ENCODE results near the gene ZFYVE27. TPM values are rescaled to one million over a fixed set of nuclear protein-coding genes. Genes with fewer than 3 reads are reported as not detected.
A peak's percentile ranks its signal among the peaks of the same experiment; 100 is the strongest.
"Not testable (repeated sequence)": the region's sequence is repeated elsewhere in the genome, so short reads cannot be mapped to it uniquely, and the experiment has no call there.

Gene ZFYVE27
- 10 to 100 TPM in 4 of 5 donors, 1 to 10 TPM in 1; 6.7 to 77.1 (median 25.2) TPM for total RNA-seq
- polyA plus RNA-seq: 10 to 100 TPM in 1 of 3 donors, 1 to 10 TPM in 2; 4.3 to 16.3 (median 7.6) TPM
- long read RNA-seq, donor 1, partial matches to known transcripts: 5 of 6 reads
- long read RNA-seq, donor 1, other reads (novel, unspliced or antisense): 0 of 6 reads
- long read RNA-seq, donor 2, partial matches to known transcripts: 15 of 15 reads
- long read RNA-seq, donor 2, other reads (novel, unspliced or antisense): 0 of 15 reads
- long read RNA-seq, donor 3, partial matches to known transcripts: 7 of 7 reads
- long read RNA-seq, donor 3, other reads (novel, unspliced or antisense): 0 of 7 reads
- long read RNA-seq, donor 4: 0 reads
- long read RNA-seq, donor 5, partial matches to known transcripts: 14 of 14 reads
- long read RNA-seq, donor 5, other reads (novel, unspliced or antisense): 0 of 14 reads
- long read RNA-seq, donor 6, partial matches to known transcripts: 0 of 9 reads
- long read RNA-seq, donor 6, other reads (novel, unspliced or antisense): 7 of 9 reads
- long read RNA-seq, donor 7, partial matches to known transcripts: 0 of 1 reads
- long read RNA-seq, donor 7, other reads (novel, unspliced or antisense): 0 of 1 reads
- long read RNA-seq, donor 8: 0 reads
- long read RNA-seq, donor 9: 0 reads
- long read RNA-seq, donor 10, partial matches to known transcripts: 0 of 1 reads
- long read RNA-seq, donor 10, other reads (novel, unspliced or antisense): 0 of 1 reads

- intact Hi-C loops (cut with DNase I; ENCODE audit: low total_unique reads): no loop called here
- no peaks in the 10 kb centered on the region for H3K27me3 ChIP-seq
- peaks cover 11 to 45% (median 18%) of the 10 kb centered on the region in 4 donors for H3K4me1 ChIP-seq
- peak within 1 kb of the TSS; percentile 90 to 97 (median 95) for H3K27ac ChIP-seq
- H3K4me3 ChIP-seq: peak within 1 kb of the TSS; percentile 61 to 87 (median 76)
- no peaks in the 10 kb centered on the region for H3K9me3 ChIP-seq
- peaks cover 16 to 38% (median 33%) of the 10 kb centered on the region in 4 donors for H3K36me3 ChIP-seq
- DNase-seq: peak; percentile 98 to 99
- TF ChIP-seq POLR2A (IDR thresholded peaks at IDR 0.05) (peak in 2 of 4 donors; percentile 89 to 90), EP300 (IDR thresholded peaks at IDR 0.05) (no peak), CTCF (IDR thresholded peaks at IDR 0.05) (peak in 1 of 7 experiments; percentile 25), POLR2AphosphoS5 (IDR thresholded peaks at IDR 0.05) (peak; percentile 99)
- WGBS, 5 donors: 0 to 1% (median 0%) methylated on average over 41 to 72 of the region's 72 CpGs
These were observed at the start of gene ZFYVE27 for GRCh38 chr10:97736902-97737769. Gene ZFYVE27, plus strand, starts transcription at chr10:97737128. Its CDS starts 1,350 bp downstream, at chr10:97738478.

GRCh38 chr10:97687785-97688781 lies 48.8 kb upstream of the ZFYVE27 start:
- no peaks in the 10 kb centered on the region for H3K36me3 ChIP-seq
- peaks cover 28 to 62% (median 50%) of the 10 kb centered on the region in 4 donors for H3K4me1 ChIP-seq
- peak overlapping the region; percentile 68 to 97 (median 93) for H3K27ac ChIP-seq
- no peaks in the 10 kb centered on the region for H3K27me3 ChIP-seq
- no peak for TF ChIP-seq POLR2A (IDR thresholded peaks at IDR 0.05)
- TF ChIP-seq POLR2AphosphoS5 (IDR thresholded peaks at IDR 0.05): peak; percentile 37 to 92 (median 74)
- TF ChIP-seq CTCF (IDR thresholded peaks at IDR 0.05): no peak
- TF ChIP-seq EP300 (IDR thresholded peaks at IDR 0.05): peak; percentile 42
- peak overlapping the region; percentile 57 to 78 (median 68) for H3K4me3 ChIP-seq
- no peaks in the 10 kb centered on the region for H3K9me3 ChIP-seq
- peak in 1 of 2 donors; percentile 57 for DNase-seq
- intact Hi-C loops (cut with DNase I; ENCODE audit: low total_unique reads): no loop called here
- WGBS, 5 donors: 40 to 53% (median 50%) methylated on average over 14 of the region's 14 CpGs

GRCh38 chr10:97689559-97690020 lies 47.3 kb upstream of the ZFYVE27 start:
- Histone ChIP-seq H3K9me3 (no peaks in the 10 kb centered on the region), H3K4me1 (peaks cover 19 to 47% (median 36%) of the 10 kb centered on the region in 4 donors), H3K36me3 (no peaks in the 10 kb centered on the region), H3K27me3 (no peaks in the 10 kb centered on the region), H3K27ac (peak overlapping the region in 4 of 5 donors; percentile 89 to 97 (median 94)), H3K4me3 (no peak overlapping the region)
- TF ChIP-seq POLR2A (IDR thresholded peaks at IDR 0.05): no peak
- peak in 2 of 3 donors; percentile 15 to 54 for TF ChIP-seq POLR2AphosphoS5 (IDR thresholded peaks at IDR 0.05)
- DNase-seq: peak in 1 of 2 donors; percentile 38
- intact Hi-C loops (cut with DNase I; ENCODE audit: low total_unique reads): no loop called here
- WGBS, 5 donors: 57 to 91% (median 66%) methylated on average over 5 of the region's 5 CpGs

DNA sequence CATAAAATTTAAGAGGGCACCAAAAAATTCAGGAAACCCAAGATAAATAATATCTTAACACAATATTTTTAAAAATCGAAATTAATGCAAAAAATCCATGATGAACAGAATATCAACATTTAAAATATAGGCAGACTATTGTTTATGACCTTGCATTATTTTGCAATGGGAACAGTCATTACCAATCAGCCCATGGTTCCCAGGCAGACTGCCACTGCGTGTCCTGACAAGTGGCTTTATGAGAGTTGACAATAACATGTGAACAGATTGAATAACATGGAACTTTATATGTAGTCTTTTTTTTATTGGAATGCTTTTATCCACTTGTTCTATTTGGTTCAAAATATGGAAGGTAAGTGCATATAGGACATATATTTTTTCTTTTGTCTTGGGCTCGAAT lies 46.8 kb upstream of the ZFYVE27 start:
- no peak for DNase-seq
- TF ChIP-seq POLR2AphosphoS5 (IDR thresholded peaks at IDR 0.05): no peak
- no peak for TF ChIP-seq EP300 (IDR thresholded peaks at IDR 0.05)
- no peak for TF ChIP-seq CTCF (IDR thresholded peaks at IDR 0.05)
- TF ChIP-seq POLR2A (IDR thresholded peaks at IDR 0.05): no peak
- Histone ChIP-seq H3K36me3 (no peaks in the 10 kb centered on the region), H3K4me1 (peaks cover 15 to 42% (median 30%) of the 10 kb centered on the region in 4 donors), H3K9me3 (no peaks in the 10 kb centered on the region), H3K27ac (peak overlapping the region in 4 of 5 donors; percentile 30 to 97 (median 92)), H3K4me3 (no peak overlapping the region), H3K27me3 (no peaks in the 10 kb centered on the region)
- WGBS, 5 donors: 83 to 95% (median 92%) methylated on average over 3 of the region's 3 CpGs
- intact Hi-C loops (cut with DNase I; ENCODE audit: low total_unique reads): no loop called here

- 85 to 92% (median 87%) methylated on average over 11 of the region's 11 CpGs for WGBS, 5 donors
- DNase-seq; H3K9me3 ChIP-seq; H3K4me3 ChIP-seq; intact Hi-C loops (cut with DNase I; ENCODE audit: low total_unique reads); H3K36me3 ChIP-seq; H3K27me3 ChIP-seq: not testable (repeated sequence)
- Histone ChIP-seq H3K27ac (peak overlapping the region in 4 of 5 donors; percentile 2 to 39 (median 31)), H3K4me1 (peaks cover 0 to 18% (median 12%) of the 10 kb centered on the region in 4 donors)
These were observed 38.8 kb upstream of the ZFYVE27 start for GRCh38 chr10:97698072-97698655.

Data from stomach (tissue), 19 donors.